ENCODE results near the gene ACP4.
"Not testable (repeated sequence)": the region's sequence is repeated elsewhere in the genome, so short reads cannot be mapped to it uniquely, and the experiment has no call there.

DNA sequence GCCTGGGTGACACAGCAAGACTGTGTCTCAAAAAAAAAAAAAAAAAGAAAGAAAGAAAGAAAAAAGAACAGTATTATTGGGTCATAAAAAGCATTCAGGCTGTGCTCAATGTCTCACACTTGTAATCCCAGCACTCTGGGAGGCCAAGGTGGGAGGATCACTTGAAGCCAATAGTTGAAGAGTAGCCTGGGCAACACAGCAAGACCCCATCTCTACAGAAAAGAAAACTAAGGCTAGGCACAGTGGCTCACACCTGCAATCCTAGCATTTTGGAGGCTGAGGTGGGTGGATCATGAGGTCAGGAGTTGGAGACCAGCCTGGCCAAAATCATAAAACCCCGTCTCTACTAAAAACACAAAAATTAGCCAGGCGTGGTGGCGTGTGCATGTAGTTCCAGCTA lies 32.6 kb upstream of the ACP4 start:
- TF ChIP-seq, protein P1, sequence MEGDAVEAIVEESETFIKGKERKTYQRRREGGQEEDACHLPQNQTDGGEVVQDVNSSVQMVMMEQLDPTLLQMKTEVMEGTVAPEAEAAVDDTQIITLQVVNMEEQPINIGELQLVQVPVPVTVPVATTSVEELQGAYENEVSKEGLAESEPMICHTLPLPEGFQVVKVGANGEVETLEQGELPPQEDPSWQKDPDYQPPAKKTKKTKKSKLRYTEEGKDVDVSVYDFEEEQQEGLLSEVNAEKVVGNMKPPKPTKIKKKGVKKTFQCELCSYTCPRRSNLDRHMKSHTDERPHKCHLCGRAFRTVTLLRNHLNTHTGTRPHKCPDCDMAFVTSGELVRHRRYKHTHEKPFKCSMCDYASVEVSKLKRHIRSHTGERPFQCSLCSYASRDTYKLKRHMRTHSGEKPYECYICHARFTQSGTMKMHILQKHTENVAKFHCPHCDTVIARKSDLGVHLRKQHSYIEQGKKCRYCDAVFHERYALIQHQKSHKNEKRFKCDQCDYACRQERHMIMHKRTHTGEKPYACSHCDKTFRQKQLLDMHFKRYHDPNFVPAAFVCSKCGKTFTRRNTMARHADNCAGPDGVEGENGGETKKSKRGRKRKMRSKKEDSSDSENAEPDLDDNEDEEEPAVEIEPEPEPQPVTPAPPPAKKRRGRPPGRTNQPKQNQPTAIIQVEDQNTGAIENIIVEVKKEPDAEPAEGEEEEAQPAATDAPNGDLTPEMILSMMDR (IDR thresholded peaks at IDR 0.05; ENCODE audit: poor library complexity) = not testable (repeated sequence)
- TF ChIP-seq EZH2 (IDR thresholded peaks at IDR 0.05; ENCODE audit: borderline replicate concordance); EZH2phosphoT487 (IDR thresholded peaks at IDR 0.05; ENCODE audit: low read depth, severe bottlenecking, unreplicated experiment): not testable (repeated sequence)

Data from hepatocyte (in vitro differentiated cells).